Suprapubic skin (tissue), 4 donors: ENCODE results near the gene LGI4. TPM values are rescaled to one million over a fixed set of nuclear protein-coding genes. Genes with fewer than 3 reads are reported as not detected.
"Not testable (repeated sequence)": the region's sequence is repeated elsewhere in the genome, so short reads cannot be mapped to it uniquely, and the experiment has no call there.

ENCODE experiments used
- DNase-seq, 2 donors: peaks; one replicate each; pipeline ENCODE4 v3.0.0-alpha.2; 2019; ENCODE audit warnings: low spot score in 2 of 2
- H3K27ac ChIP-seq: fragments of 200-600 bp; sonication (generic); one replicate; pipeline ENCODE4 v1.5.1; 2019
- H3K27me3 ChIP-seq: fragments of 200-600 bp; sonication (generic); one replicate; pipeline ENCODE4 v1.5.1; 2019
- H3K36me3 ChIP-seq: fragments of 200-600 bp; sonication (generic); one replicate; pipeline ENCODE4 v1.5.1; 2019
- H3K4me1 ChIP-seq: fragments of 200-600 bp; sonication (generic); one replicate; pipeline ENCODE4 v1.5.1; 2019
- H3K4me3 ChIP-seq: fragments of 200-600 bp; sonication (generic); one replicate; pipeline ENCODE4 v1.5.1; 2019; ENCODE audit warnings: mild to moderate bottlenecking
- H3K9me3 ChIP-seq: fragments of 200-600 bp; sonication (generic); one replicate; pipeline ENCODE4 v1.5.1; 2019
- CTCF ChIP-seq, 2 donors: fragments of 200-600 bp in 1 of 2; fragments of 450-650 bp in 1 of 2; sonication (generic) in 1 of 2; IDR thresholded peaks; one replicate each; pipeline ENCODE4 v1.5.1; 2016 to 2019; ENCODE audit warnings: antibody characterized with exemption in 2 of 2, mild to moderate bottlenecking in 1 of 2, moderate library complexity in 1 of 2
- EP300 ChIP-seq: sonication (generic); formaldehyde crosslinking; IDR thresholded peaks from one replicate; pipeline ENCODE4 v1.6.1; 2017; ENCODE audit warnings: antibody characterized with exemption
- POLR2A ChIP-seq, 2 donors: fragments of 450-650 bp; IDR thresholded peaks; one replicate each; pipeline ENCODE4 v1.6.1; 2017; ENCODE audit warnings: antibody characterized with exemption in 2 of 2, mild to moderate bottlenecking in 2 of 2, moderate library complexity in 2 of 2
- POLR2AphosphoS5 ChIP-seq, 3 donors: sonication (generic); formaldehyde crosslinking; IDR thresholded peaks; one replicate each; pipeline ENCODE4 v1.6.1; 2017; ENCODE audit warnings: antibody characterized with exemption in 3 of 3
- WGBS: methylation state at CpG from one replicate; pipeline ENCODE4 v1.1.5; 2018; 5-methylcytosine and 5-hydroxymethylcytosine counted together
- total RNA-seq, 4 donors: library from RNA; depleted of rRNA; stranded (reverse); fragments of >200 nt; gene quantifications; one replicate each; pipeline ENCODE4 v1.1.0, GENCODE V29; 2016

Gene LGI4
- total RNA-seq, 4 donors from 2014 or later: 4.3 to 11.8 (median 7.8) TPM

GRCh38 chr19:35105411-35106290, 29.2 kb downstream of the LGI4 start:
- WGBS: 82% methylated on average over 30 of the region's 30 CpGs
- H3K4me3 ChIP-seq: no peak overlapping the region
- no peak for DNase-seq
- no peaks in the 10 kb centered on the region for H3K27me3 ChIP-seq
- H3K4me1 ChIP-seq: peaks cover 29% of the 10 kb centered on the region
- no peak for TF ChIP-seq POLR2AphosphoS5 (IDR thresholded peaks at IDR 0.05)
- no peak for TF ChIP-seq CTCF (IDR thresholded peaks at IDR 0.05)
- TF ChIP-seq POLR2A (IDR thresholded peaks at IDR 0.05): no peak
- no peaks in the 10 kb centered on the region for H3K36me3 ChIP-seq
- no peak overlapping the region for H3K27ac ChIP-seq
- no peaks in the 10 kb centered on the region for H3K9me3 ChIP-seq

DNA sequence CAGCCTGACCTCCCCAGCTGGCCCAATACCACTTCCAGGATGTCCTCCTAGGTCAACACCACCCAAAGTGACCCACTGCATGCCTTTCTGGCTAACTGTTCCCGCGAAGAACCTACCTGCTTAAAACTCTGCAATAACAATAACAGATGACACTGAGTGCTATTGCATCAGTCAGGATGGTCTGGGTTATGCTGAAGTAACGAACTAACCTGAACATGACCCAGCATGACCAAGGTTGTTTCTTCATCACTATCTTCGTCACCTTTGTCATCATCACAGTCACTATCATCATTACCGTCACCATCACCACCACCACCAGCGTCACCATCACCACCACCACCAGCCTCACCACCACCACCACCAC, 29.8 kb downstream of the LGI4 start:
- Histone ChIP-seq H3K27me3 (no peaks in the 10 kb centered on the region), H3K4me1 (peaks cover 25% of the 10 kb centered on the region), H3K36me3 (no peaks in the 10 kb centered on the region), H3K9me3 (no peaks in the 10 kb centered on the region), H3K4me3 (no peak overlapping the region), H3K27ac (no peak overlapping the region)
- DNase-seq: no peak
- TF ChIP-seq EP300 (no peak), POLR2A (IDR thresholded peaks at IDR 0.05) (no peak), POLR2AphosphoS5 (IDR thresholded peaks at IDR 0.05) (no peak), CTCF (IDR thresholded peaks at IDR 0.05) (no peak)
- WGBS: 93% methylated on average over 6 of the region's 6 CpGs

DNA sequence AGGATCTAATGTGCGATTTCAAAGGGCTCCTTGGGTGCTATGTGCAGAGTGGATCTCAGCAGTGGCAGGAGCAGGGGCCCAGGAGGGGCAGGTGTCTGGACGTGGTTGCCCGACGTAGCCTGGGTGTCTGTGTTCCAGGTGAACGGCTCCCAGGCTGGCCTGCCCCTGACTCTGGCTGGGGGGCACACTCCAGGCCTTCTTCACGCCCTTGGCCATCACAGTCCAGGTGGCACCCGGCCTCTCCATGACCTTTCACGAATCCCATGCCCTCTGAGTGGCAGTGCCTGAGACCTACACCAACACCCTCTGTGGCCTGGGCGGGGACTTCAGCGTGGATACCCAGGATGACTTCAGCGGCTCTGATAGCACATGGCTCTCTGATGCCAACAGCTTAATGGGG, 30.5 kb downstream of the LGI4 start:
- Histone ChIP-seq H3K4me3 (no peak overlapping the region), H3K4me1 (peaks cover 23% of the 10 kb centered on the region), H3K27me3 (no peaks in the 10 kb centered on the region), H3K9me3 (no peaks in the 10 kb centered on the region), H3K27ac (no peak overlapping the region), H3K36me3 (no peaks in the 10 kb centered on the region)
- WGBS: 83% methylated on average over 2 of the region's 11 CpGs
- no peak for DNase-seq
- no peak for TF ChIP-seq POLR2A (IDR thresholded peaks at IDR 0.05)
- TF ChIP-seq EP300: no peak

DNA sequence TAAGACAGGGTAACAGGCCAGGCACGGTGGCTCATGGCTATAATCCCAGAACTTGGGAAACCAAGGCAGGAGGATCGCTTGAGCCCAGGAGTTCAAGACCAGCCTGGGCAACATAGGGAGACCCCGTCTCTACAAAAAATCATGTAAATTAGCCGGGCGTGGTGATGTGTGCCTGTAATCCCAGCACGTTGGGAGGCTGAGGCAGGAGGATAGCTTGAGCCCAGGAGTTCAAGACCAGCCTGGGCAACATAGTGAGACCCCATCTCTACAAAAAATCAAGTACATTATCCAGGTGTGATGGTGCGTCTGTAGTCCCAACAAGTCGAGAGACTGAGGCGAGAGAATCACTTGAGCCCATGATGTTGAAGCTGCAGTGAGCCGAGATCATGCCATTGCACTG, 31.2 kb downstream of the LGI4 start:
- DNase-seq, H3K36me3 ChIP-seq, H3K4me3 ChIP-seq, H3K27me3 ChIP-seq, H3K9me3 ChIP-seq, H3K27ac ChIP-seq: not testable (repeated sequence)
- 77% methylated on average over 10 of the region's 10 CpGs for WGBS
- H3K4me1 ChIP-seq: peaks cover 22% of the 10 kb centered on the region

GRCh38 chr19:35101949-35102348, 32.9 kb downstream of the LGI4 start:
- H3K27me3 ChIP-seq, H3K36me3 ChIP-seq, H3K4me3 ChIP-seq, DNase-seq, H3K27ac ChIP-seq, H3K9me3 ChIP-seq: not testable (repeated sequence)
- 95% methylated on average over 10 of the region's 10 CpGs for WGBS
- peaks cover 19% of the 10 kb centered on the region for H3K4me1 ChIP-seq

- Histone ChIP-seq H3K9me3 (no peaks in the 10 kb centered on the region), H3K36me3 (no peaks in the 10 kb centered on the region), H3K4me3 (no peak overlapping the region), H3K27me3 (no peaks in the 10 kb centered on the region), H3K27ac (no peak overlapping the region), H3K4me1 (peaks cover 27% of the 10 kb centered on the region)
- TF ChIP-seq CTCF (IDR thresholded peaks at IDR 0.05) (no peak), POLR2A (IDR thresholded peaks at IDR 0.05) (no peak), EP300 (no peak), POLR2AphosphoS5 (IDR thresholded peaks at IDR 0.05) (no peak)
- WGBS: 81% methylated on average over 13 of the region's 16 CpGs
- DNase-seq: no peak
Measured at GRCh38 chr19:35100588-35101533, 34.0 kb downstream of the LGI4 start.
